Measurements from ENCODE around the gene TMEM170A. TPM values are rescaled to one million over a fixed set of nuclear protein-coding genes. Genes with fewer than 3 reads are reported as not detected.

TMEM170A gene
- total and polyA plus RNA-seq, 2 of the 13 experiments (the other 11 are each of a cell fraction or from before 2014, with no cell fraction given): 35.7 to 39.7 TPM

- TF ChIP-seq, protein P1, sequence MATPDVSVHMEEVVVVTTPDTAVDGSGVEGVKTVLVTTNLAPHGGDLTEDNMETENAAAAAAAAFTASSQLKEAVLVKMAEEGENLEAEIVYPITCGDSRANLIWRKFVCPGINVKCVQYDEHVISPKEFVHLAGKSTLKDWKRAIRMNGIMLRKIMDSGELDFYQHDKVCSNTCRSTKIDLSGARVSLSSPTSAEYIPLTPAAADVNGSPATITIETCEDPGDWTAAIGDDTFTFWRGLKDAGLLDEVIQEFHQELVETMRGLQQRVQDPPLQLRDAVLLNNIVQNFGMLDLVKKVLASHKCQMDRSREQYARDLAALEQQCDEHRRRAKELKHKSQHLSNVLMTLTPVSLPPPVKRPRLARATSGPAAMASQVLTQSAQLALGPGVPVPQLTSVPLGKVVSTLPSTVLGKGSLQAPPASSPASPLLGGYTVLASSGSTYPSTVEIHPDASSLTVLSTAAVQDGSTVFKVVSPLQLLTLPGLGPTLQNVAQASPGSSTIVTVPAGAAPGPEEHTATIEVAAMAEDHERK (CRISPR knock-in tag; IDR thresholded peaks at IDR 0.05; ENCODE audit: low read depth): peak; percentile 33
- TF ChIP-seq ZNF790 (CRISPR knock-in tag; IDR thresholded peaks at IDR 0.05; ENCODE audit: borderline replicate concordance): no peak
- TF ChIP-seq, protein P2, sequence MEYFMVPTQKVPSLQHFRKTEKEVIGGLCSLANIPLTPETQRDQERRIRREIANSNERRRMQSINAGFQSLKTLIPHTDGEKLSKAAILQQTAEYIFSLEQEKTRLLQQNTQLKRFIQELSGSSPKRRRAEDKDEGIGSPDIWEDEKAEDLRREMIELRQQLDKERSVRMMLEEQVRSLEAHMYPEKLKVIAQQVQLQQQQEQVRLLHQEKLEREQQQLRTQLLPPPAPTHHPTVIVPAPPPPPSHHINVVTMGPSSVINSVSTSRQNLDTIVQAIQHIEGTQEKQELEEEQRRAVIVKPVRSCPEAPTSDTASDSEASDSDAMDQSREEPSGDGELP (IDR thresholded peaks at IDR 0.05; ENCODE audit: borderline replicate concordance, low read depth): no peak; the same call in 1 of the 2 replicates
- 0 out of 2 replicates have a peak, but pooled peaks have one; percentile 29 for TF ChIP-seq DPF2 (CRISPR knock-in tag; IDR thresholded peaks at IDR 0.05; ENCODE audit: borderline replicate concordance, low read depth)
- TF ChIP-seq PAX8 (CRISPR knock-in tag; IDR thresholded peaks at IDR 0.05; ENCODE audit: borderline replicate concordance): no peak
- TF ChIP-seq JUN (CRISPR knock-in tag; IDR thresholded peaks at IDR 0.05): peak; percentile 78
- TF ChIP-seq, protein P3, sequence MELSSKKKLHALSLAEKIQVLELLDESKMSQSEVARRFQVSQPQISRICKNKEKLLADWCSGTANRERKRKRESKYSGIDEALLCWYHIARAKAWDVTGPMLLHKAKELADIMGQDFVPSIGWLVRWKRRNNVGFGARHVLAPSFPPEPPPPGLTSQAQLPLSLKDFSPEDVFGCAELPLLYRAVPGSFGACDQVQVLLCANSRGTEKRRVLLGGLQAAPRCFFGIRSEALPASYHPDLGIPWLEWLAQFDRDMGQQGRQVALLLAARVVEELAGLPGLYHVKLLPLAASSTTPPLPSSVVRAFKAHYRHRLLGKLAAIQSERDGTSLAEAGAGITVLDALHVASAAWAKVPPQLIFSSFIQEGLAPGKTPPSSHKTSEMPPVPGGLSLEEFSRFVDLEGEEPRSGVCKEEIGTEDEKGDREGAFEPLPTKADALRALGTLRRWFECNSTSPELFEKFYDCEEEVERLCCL (CRISPR knock-in tag; IDR thresholded peaks at IDR 0.05; ENCODE audit: borderline replicate concordance): peak; percentile 93; the same call in 1 of the 2 replicates
- TF ChIP-seq NFYB (CRISPR knock-in tag; IDR thresholded peaks at IDR 0.05): peak; percentile 76
- TF ChIP-seq CBFB (CRISPR knock-in tag; IDR thresholded peaks at IDR 0.05): peak; percentile 55; the same call in 1 of the 2 replicates
- 0 out of 2 replicates have a peak, but pooled peaks have one; percentile 79 for TF ChIP-seq SETDB1 (CRISPR knock-in tag; IDR thresholded peaks at IDR 0.05; ENCODE audit: borderline replicate concordance)
- no peak for TF ChIP-seq ZEB1 (IDR thresholded peaks at IDR 0.05; ENCODE audit: insufficient replicate concordance, low read depth)
- peak; percentile 40; the same call in 1 of the 2 replicates for TF ChIP-seq ZFP82 (CRISPR knock-in tag; IDR thresholded peaks at IDR 0.05; ENCODE audit: borderline replicate concordance)
- TF ChIP-seq POLR2G (IDR thresholded peaks at IDR 0.05; ENCODE audit: low read depth, low read length): peak; percentile 91
- TF ChIP-seq SNRNP70 (IDR thresholded peaks at IDR 0.05; ENCODE audit: low read depth, low read length): no peak
- peak; percentile 96 for TF ChIP-seq ZNF589 (CRISPR knock-in tag; conservative IDR thresholded peaks at IDR 0.05)
- TF ChIP-seq GATAD2A (CRISPR knock-in tag; IDR thresholded peaks at IDR 0.05): no peak
- no peak for TF ChIP-seq XBP1 (CRISPR knock-in tag; IDR thresholded peaks at IDR 0.05)
- no peak for TF ChIP-seq HDAC6 (IDR thresholded peaks at IDR 0.05; ENCODE audit: low read depth, low read length)
- peak; percentile 96 for TF ChIP-seq ZNF678 (CRISPR knock-in tag; IDR thresholded peaks at IDR 0.05)
- TF ChIP-seq, protein P4, sequence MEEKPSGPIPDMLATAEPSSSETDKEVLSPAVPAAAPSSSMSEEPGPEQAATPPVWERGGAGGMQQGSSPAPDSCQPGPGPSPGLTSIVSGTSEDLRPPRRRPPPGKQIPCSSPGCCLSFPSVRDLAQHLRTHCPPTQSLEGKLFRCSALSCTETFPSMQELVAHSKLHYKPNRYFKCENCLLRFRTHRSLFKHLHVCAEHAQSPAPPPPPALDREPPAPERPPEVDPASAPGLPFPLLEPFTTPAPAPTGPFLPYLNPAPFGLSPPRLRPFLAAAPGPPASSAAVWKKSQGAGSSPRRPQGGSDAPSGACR (CRISPR knock-in tag; IDR thresholded peaks at IDR 0.05): peak; percentile 96; the same call in 1 of the 2 replicates
Measured at GRCh38 chr16:75432828-75433731, 31.4 kb downstream of the TMEM170A start, which contains the start of gene CFDP1 (continued).
